IgD-negative memory B cell (primary cell): ENCODE measurements around the gene OR5M3. TPM values are rescaled to one million over a fixed set of nuclear protein-coding genes. Genes with fewer than 3 reads are reported as not detected.

Source experiments
- H3K27ac Mint-ChIP-seq, 3 donors: one replicate each; pipeline ENCODE4 v1.8.0; 2020 to 2022; ENCODE audit warnings: mild to moderate bottlenecking in 3 of 3, mixed read lengths in 3 of 3, moderate library complexity in 1 of 3
- H3K27me3 Mint-ChIP-seq: one replicate; pipeline ENCODE4 v1.8.0; 2021; ENCODE audit warnings: mixed read lengths
- H3K36me3 Mint-ChIP-seq: one replicate; pipeline ENCODE4 v1.8.0; 2020; ENCODE audit warnings: mild to moderate bottlenecking, mixed read lengths
- H3K4me1 Mint-ChIP-seq, 3 donors: one replicate each; pipeline ENCODE4 v1.8.0; 2020 to 2022; ENCODE audit warnings: mixed read lengths in 3 of 3, mild to moderate bottlenecking in 1 of 3
- H3K4me3 Mint-ChIP-seq, 4 donors: one replicate each; pipeline ENCODE4 v1.8.0; 2020 to 2022; ENCODE audit warnings: mild to moderate bottlenecking in 4 of 4, mixed read lengths in 4 of 4, moderate library complexity in 3 of 4
- H3K9me3 Mint-ChIP-seq, 3 donors: one replicate each; pipeline ENCODE4 v1.8.0; 2020 to 2021; ENCODE audit warnings: mixed read lengths in 3 of 3, mild to moderate bottlenecking in 1 of 3
- polyA plus RNA-seq: library from polyadenylated mRNA; unstranded; fragments of 300-500 nt; fragmentation: Illumina TruSeq; gene quantifications from one replicate; pipeline ENCODE4 v1.2.3, GENCODE V29; 2021

The OR5M3 gene
- not detected for polyA plus RNA-seq

GRCh38 chr11:56473252-56473651 lies at the start of gene OR5M3:
Gene OR5M3, minus strand, starts transcription at chr11:56473352. Its CDS starts 2,855 bp downstream, at chr11:56470497.
- H3K9me3 Mint-ChIP-seq, result peaks cover 0 to 5% (median 3%) of the 10 kb centered on the region in 3 donors
- H3K4me3 Mint-ChIP-seq, result no peak within 1 kb of the TSS
- no peaks in the 10 kb centered on the region for H3K27me3 Mint-ChIP-seq

GRCh38 chr11:56522008-56522407 lies 48.9 kb upstream of the OR5M3 start:
- H3K4me1 Mint-ChIP-seq, result no peaks in the 10 kb centered on the region
- no peaks in the 10 kb centered on the region for H3K36me3 Mint-ChIP-seq
- H3K27ac Mint-ChIP-seq, result no peak overlapping the region
- H3K4me3 Mint-ChIP-seq, result no peak overlapping the region
- peaks cover 0 to 9% (median 8%) of the 10 kb centered on the region in 3 donors for H3K9me3 Mint-ChIP-seq
- no peaks in the 10 kb centered on the region for H3K27me3 Mint-ChIP-seq

More at GRCh38 chr11:56473252-56473651, at the start of gene OR5M3:
- no peak within 1 kb of the TSS for H3K27ac Mint-ChIP-seq
- no peaks in the 10 kb centered on the region for H3K36me3 Mint-ChIP-seq
- H3K4me1 Mint-ChIP-seq, result no peaks in the 10 kb centered on the region

GRCh38 chr11:56513280-56513679 lies 40.1 kb upstream of the OR5M3 start:
- Mint-ChIP-seq H3K4me3 (no peak overlapping the region), H3K27me3 (no peaks in the 10 kb centered on the region), H3K27ac (no peak overlapping the region), H3K4me1 (peaks cover 0 to 1% (median 0%) of the 10 kb centered on the region in 3 donors), H3K36me3 (no peaks in the 10 kb centered on the region), H3K9me3 (peaks cover 3 to 10% (median 6%) of the 10 kb centered on the region in 3 donors)

DNA sequence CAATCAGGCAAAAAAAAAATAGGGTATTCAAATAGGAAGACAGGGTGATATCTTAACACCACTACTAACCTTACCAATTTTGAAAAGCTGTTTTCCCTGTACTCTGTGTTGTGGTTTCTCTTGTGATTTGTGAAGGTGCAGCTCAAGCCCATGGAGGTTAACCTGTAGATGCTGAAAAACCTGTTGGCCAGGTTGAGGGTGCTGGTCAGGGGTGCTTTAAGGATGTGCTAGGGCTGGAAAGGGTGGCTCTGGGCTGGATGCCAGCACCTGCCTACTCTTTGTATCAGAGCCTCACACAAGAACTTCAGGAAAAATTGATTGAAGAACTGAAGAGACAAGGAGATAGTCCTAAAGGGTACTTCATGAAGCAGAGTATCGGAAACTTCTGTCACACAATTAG lies 36.3 kb upstream of the OR5M3 start:
- H3K27me3 Mint-ChIP-seq, result no peaks in the 10 kb centered on the region
- H3K27ac Mint-ChIP-seq, result no peak overlapping the region
- H3K36me3 Mint-ChIP-seq, result no peaks in the 10 kb centered on the region
- peaks cover 0 to 11% (median 6%) of the 10 kb centered on the region in 3 donors for H3K9me3 Mint-ChIP-seq
- no peak overlapping the region for H3K4me3 Mint-ChIP-seq
- no peaks in the 10 kb centered on the region for H3K4me1 Mint-ChIP-seq

DNA sequence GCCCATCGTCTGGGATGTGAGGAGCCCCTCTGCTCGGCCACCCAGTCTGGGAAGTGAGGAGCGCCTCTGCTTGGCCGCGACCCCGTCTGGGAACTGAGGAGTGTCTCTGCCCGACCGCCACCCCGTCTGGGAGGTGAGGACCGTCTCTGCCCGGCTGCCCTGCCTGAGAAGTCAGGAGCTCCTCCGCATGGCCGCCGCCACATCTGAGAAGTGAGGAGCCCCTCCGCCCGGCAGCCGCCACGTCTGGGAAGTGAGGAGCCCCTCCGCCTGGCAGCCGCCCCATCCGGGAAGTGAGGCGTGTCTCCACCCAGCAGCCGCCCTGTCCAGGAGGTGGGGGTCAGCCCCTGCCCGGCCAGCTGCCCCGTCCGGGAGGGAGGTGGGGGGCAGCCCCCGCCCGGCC lies 23.9 kb upstream of the OR5M3 start:
- H3K36me3 Mint-ChIP-seq, result no peaks in the 10 kb centered on the region

GRCh38 chr11:56495117-56495516 lies 22.0 kb upstream of the OR5M3 start:
- Mint-ChIP-seq H3K27ac (no peak overlapping the region), H3K27me3 (no peaks in the 10 kb centered on the region), H3K36me3 (no peaks in the 10 kb centered on the region), H3K4me3 (no peak overlapping the region), H3K4me1 (peaks cover 0 to 2% (median 0%) of the 10 kb centered on the region in 3 donors), H3K9me3 (peaks cover 0 to 16% (median 2%) of the 10 kb centered on the region in 3 donors)

More for the DNA sequence above, 23.9 kb upstream of the OR5M3 start:
- Mint-ChIP-seq H3K9me3 (peaks cover 0 to 13% (median 2%) of the 10 kb centered on the region in 3 donors), H3K4me3 (no peak overlapping the region), H3K27ac (no peak overlapping the region), H3K27me3 (no peaks in the 10 kb centered on the region), H3K4me1 (peaks cover 0 to 2% (median 0%) of the 10 kb centered on the region in 3 donors)

DNA sequence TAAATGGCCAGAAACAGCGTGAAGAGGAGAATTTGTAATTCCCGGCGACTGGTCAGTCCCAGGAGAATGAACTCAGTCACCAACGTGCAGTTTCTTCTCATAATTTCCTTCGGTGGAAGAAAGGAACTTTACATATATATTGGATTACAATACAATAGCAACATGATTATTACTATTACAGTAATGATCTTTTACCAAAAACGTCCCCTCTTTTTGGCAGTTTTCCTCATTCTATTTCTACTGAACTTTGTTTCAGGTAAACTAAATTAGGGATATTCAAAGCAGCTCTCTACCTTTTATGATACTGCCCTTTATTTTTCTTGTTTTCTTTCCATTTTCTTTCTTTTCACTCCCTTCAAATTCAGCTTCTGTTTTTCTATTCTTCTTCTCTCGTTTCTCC lies 18.1 kb upstream of the OR5M3 start, which contains the start of gene OR5M8:
OR5M8 (minus strand) TSS at position 101 of the 400 bp plus-strand sequence; CDS start at position 101, 0 bp downstream.
- Mint-ChIP-seq H3K36me3 (no peaks in the 10 kb centered on the region), H3K27ac (no peak within 1 kb of the TSS), H3K9me3 (peaks cover 2 to 23% (median 3%) of the 10 kb centered on the region in 3 donors), H3K4me3 (no peak within 1 kb of the TSS), H3K27me3 (no peaks in the 10 kb centered on the region), H3K4me1 (peaks cover 0 to 2% (median 0%) of the 10 kb centered on the region in 3 donors)

DNA sequence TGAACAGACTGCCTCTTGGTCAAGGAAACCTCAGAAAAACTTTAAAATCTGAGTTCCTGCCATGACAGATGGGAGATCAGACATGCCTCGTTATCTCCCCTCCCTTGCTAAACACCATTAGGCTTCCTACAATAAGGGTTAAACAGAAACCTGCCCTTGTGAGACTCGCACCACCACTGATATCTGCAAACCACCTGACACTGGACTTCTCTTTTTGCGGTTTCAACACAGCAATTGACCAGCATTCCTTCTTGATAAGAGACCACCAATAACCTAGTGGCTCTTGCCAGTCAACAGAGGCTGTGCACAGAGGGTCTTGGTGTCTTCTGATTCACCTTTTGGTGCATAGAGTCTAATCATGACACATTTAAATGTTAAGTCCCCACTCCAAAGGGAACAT lies 13.6 kb upstream of the OR5M3 start:
- no peaks in the 10 kb centered on the region for H3K36me3 Mint-ChIP-seq
- H3K4me1 Mint-ChIP-seq, result no peaks in the 10 kb centered on the region
- H3K4me3 Mint-ChIP-seq, result no peak overlapping the region
- H3K9me3 Mint-ChIP-seq, result peaks cover 3 to 15% (median 5%) of the 10 kb centered on the region in 3 donors
- no peaks in the 10 kb centered on the region for H3K27me3 Mint-ChIP-seq
- no peak overlapping the region for H3K27ac Mint-ChIP-seq

GRCh38 chr11:56474729-56475235 lies 1.6 kb upstream of the OR5M3 start:
- Mint-ChIP-seq H3K4me1 (no peaks in the 10 kb centered on the region), H3K4me3 (no peak overlapping the region), H3K27ac (no peak overlapping the region), H3K9me3 (peaks cover 5 to 8% (median 7%) of the 10 kb centered on the region in 3 donors), H3K36me3 (no peaks in the 10 kb centered on the region), H3K27me3 (no peaks in the 10 kb centered on the region)

GRCh38 chr11:56457076-56457475 lies 16.1 kb downstream of the OR5M3 start:
- peaks cover 0 to 9% (median 1%) of the 10 kb centered on the region in 3 donors for H3K9me3 Mint-ChIP-seq
- no peaks in the 10 kb centered on the region for H3K4me1 Mint-ChIP-seq
- no peaks in the 10 kb centered on the region for H3K27me3 Mint-ChIP-seq
- H3K27ac Mint-ChIP-seq, result no peak overlapping the region
- H3K4me3 Mint-ChIP-seq, result no peak overlapping the region
- no peaks in the 10 kb centered on the region for H3K36me3 Mint-ChIP-seq

DNA sequence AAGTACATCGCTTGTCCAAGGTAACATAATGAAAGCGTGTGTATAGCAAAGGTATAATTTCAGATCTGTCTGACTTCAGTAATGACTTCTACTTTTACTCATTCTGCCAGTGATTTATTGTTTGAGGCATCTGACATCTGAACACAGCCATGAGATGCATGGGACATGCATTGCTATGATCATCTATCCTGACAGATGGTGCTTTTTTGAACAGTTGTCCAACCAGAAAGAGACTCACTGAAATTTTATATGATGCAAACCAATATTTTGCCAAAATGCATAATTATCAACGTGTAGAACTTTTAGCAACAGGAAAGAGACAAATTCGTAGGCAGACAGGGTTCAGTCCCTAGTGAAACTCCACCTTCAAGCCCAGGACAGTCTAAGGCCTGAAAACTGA lies 19.6 kb downstream of the OR5M3 start:
- peaks cover 5 to 10% (median 5%) of the 10 kb centered on the region in 3 donors for H3K9me3 Mint-ChIP-seq
- H3K27me3 Mint-ChIP-seq, result no peaks in the 10 kb centered on the region
- no peaks in the 10 kb centered on the region for H3K36me3 Mint-ChIP-seq
- H3K4me3 Mint-ChIP-seq, result no peak overlapping the region
- no peaks in the 10 kb centered on the region for H3K4me1 Mint-ChIP-seq
- no peak overlapping the region for H3K27ac Mint-ChIP-seq

Other genes starting within 250 kb of the OR5M3 start
- gene OR5T2, start 239.1 kb downstream of the OR5M3 start, polyA plus RNA-seq, result not detected
- gene OR5T3, start 221.1 kb downstream of the OR5M3 start, polyA plus RNA-seq, result not detected
- gene OR5T1, start 199.2 kb downstream of the OR5M3 start, polyA plus RNA-seq, result not detected
- gene OR8H1, start 181.1 kb downstream of the OR5M3 start, polyA plus RNA-seq, result not detected
- gene OR8K3, start 158.2 kb downstream of the OR5M3 start, polyA plus RNA-seq, result not detected
- gene OR8K1, start 127.3 kb downstream of the OR5M3 start, polyA plus RNA-seq, result not detected
- not detected for gene OR8J1, start 119.1 kb downstream of the OR5M3 start, polyA plus RNA-seq
- not detected for gene OR8U1, start 97.7 kb downstream of the OR5M3 start, polyA plus RNA-seq
- not detected for gene OR5AL1, start 60.7 kb downstream of the OR5M3 start, polyA plus RNA-seq
- not detected for gene OR5M8, start 18.0 kb upstream of the OR5M3 start, polyA plus RNA-seq
- not detected for gene OR5M11, start 69.9 kb upstream of the OR5M3 start, polyA plus RNA-seq
- gene OR5M10, start 104.4 kb upstream of the OR5M3 start, polyA plus RNA-seq, result not detected
- gene OR5M1, start 141.5 kb upstream of the OR5M3 start, polyA plus RNA-seq, result not detected
- gene OR5AP2, start 169.1 kb upstream of the OR5M3 start, polyA plus RNA-seq, result not detected
- not detected for gene OR5AR1, start 190.3 kb upstream of the OR5M3 start, polyA plus RNA-seq
- not detected for gene OR9G1, start 225.7 kb upstream of the OR5M3 start, polyA plus RNA-seq